Liver (tissue), 9 donors: ENCODE data around the gene CMPK1. TPM values are rescaled to one million over a fixed set of nuclear protein-coding genes. Genes with fewer than 3 reads are reported as not detected.

Experiments used
- DNase-seq: peaks from one replicate; pipeline ENCODE4 v3.0.0-alpha.2; 2017; ENCODE audit warnings: low spot score
- H3K27ac ChIP-seq, 2 donors: one replicate each; pipeline ENCODE4 v1.7.0; 2013; ENCODE audit warnings: inconsistent platforms in 2 of 2, low read length in 2 of 2, control low read depth in 1 of 2, low read depth in 1 of 2, mild to moderate bottlenecking in 1 of 2
- H3K27me3 ChIP-seq, 4 donors: one replicate each; pipeline versions ENCODE4 v1.6.1 to v1.7.0; 2013; ENCODE audit warnings: low read length in 3 of 4, inconsistent platforms in 1 of 4, mild to moderate bottlenecking in 1 of 4, moderate library complexity in 1 of 4; ENCODE audit not compliant: control insufficient read depth in 4 of 4, insufficient read depth in 4 of 4
- H3K36me3 ChIP-seq, 4 donors: one replicate each; pipeline versions ENCODE4 v1.6.1 to v1.7.0; 2013; ENCODE audit warnings: low read length in 3 of 4, mild to moderate bottlenecking in 3 of 4, low read depth in 1 of 4, moderate library complexity in 1 of 4; ENCODE audit not compliant: control insufficient read depth in 4 of 4, insufficient read depth in 3 of 4
- H3K4me1 ChIP-seq, 4 donors: one replicate each; pipeline versions ENCODE4 v1.6.1 to v1.7.0; 2013; ENCODE audit warnings: low read length in 3 of 4, mild to moderate bottlenecking in 3 of 4, moderate library complexity in 1 of 4; ENCODE audit not compliant: control insufficient read depth in 4 of 4, insufficient read depth in 4 of 4
- H3K4me3 ChIP-seq, 3 donors: one replicate each; pipeline versions ENCODE4 v1.6.1 to v1.7.0; 2013; ENCODE audit warnings: low read length in 3 of 3, control low read depth in 1 of 3, low read depth in 1 of 3, mild to moderate bottlenecking in 1 of 3
- H3K9ac ChIP-seq, 2 donors: one replicate each; pipeline ENCODE4 v1.7.0; 2013; ENCODE audit warnings: low read length in 2 of 2, mild to moderate bottlenecking in 2 of 2, moderate library complexity in 2 of 2, control low read depth in 1 of 2, low read depth in 1 of 2
- H3K9me3 ChIP-seq, 4 donors: one replicate each; pipeline versions ENCODE4 v1.6.1 to v1.7.0; 2013; ENCODE audit warnings: low read length in 3 of 4; ENCODE audit not compliant: control insufficient read depth in 4 of 4
- ATF3 ChIP-seq: IDR thresholded peaks from 2 replicates; pipeline ENCODE4 v1.6.1; 2016; ENCODE audit warnings: antibody characterized with exemption
- CTCF ChIP-seq: fragments of 150-350 bp; IDR thresholded peaks from 2 replicates; pipeline ENCODE4 v1.5.1; 2017; ENCODE audit warnings: improper control_type of control experiment, low read depth, low read length; ENCODE audit not compliant: missing input control
- FOXA2 ChIP-seq: IDR thresholded peaks from 2 replicates; pipeline ENCODE4 v1.6.1; 2016; ENCODE audit warnings: antibody characterized with exemption
- HNF4A ChIP-seq, 2 donors: conservative IDR thresholded peaks; 2 replicates each; pipeline ENCODE4 v1.6.1; 2016; ENCODE audit warnings: antibody characterized with exemption in 2 of 2, mild to moderate bottlenecking in 2 of 2
- HNF4G ChIP-seq: IDR thresholded peaks from 2 replicates; pipeline ENCODE4 v1.6.1; 2016; ENCODE audit warnings: antibody characterized with exemption
- JUND ChIP-seq, 2 donors: IDR thresholded peaks; 2 replicates each; pipeline ENCODE4 v1.6.1; 2016; ENCODE audit warnings: antibody characterized with exemption in 2 of 2
- RXRA ChIP-seq, 2 donors: IDR thresholded peaks; 2 replicates each; pipeline ENCODE4 v1.6.1; 2017 to 2018; ENCODE audit warnings: antibody characterized with exemption in 2 of 2, mild to moderate bottlenecking in 1 of 2
- SP1 ChIP-seq: IDR thresholded peaks from 2 replicates; pipeline ENCODE4 v1.6.1; 2018; ENCODE audit warnings: antibody characterized with exemption, mild to moderate bottlenecking
- TAF1 ChIP-seq: conservative IDR thresholded peaks from 2 replicates; pipeline ENCODE4 v1.6.1; 2016; ENCODE audit warnings: antibody characterized with exemption, mild to moderate bottlenecking
- YY1 ChIP-seq: IDR thresholded peaks from 2 replicates; pipeline ENCODE4 v1.6.1; 2016; ENCODE audit warnings: antibody characterized with exemption, mild to moderate bottlenecking
- WGBS: extraction: QIAGEN DNeasy Blood & Tissue Kit; methylation state at CpG from one replicate; pipeline ENCODE4 v1.1.7; 2013; 5-methylcytosine and 5-hydroxymethylcytosine counted together
- polyA plus RNA-seq, 2 donors: library from polyadenylated mRNA; stranded (reverse) in 1 of 2; unstranded in 1 of 2; fragments of 200-250 nt in 1 of 2; fragments of >200 nt in 1 of 2; fragmentation: Nextera tagmentation in 1 of 2; extraction: Ambion mirVana in 1 of 2; gene quantifications; one replicate each; pipeline versions ENCODE4 v1.2.1 to v1.2.3, GENCODE V29; 2013 to 2015
- total RNA-seq, 2 donors: library from RNA; depleted of rRNA; stranded (reverse); fragments of >200 nt; gene quantifications; one replicate each; pipeline ENCODE4 v1.2.3, GENCODE V29; 2014
- TF ChIP-seq, protein P1 (sequence below): IDR thresholded peaks from 2 replicates; pipeline ENCODE4 v1.6.1; 2016; ENCODE audit warnings: antibody characterized with exemption
- TF ChIP-seq, protein P2 (sequence below): IDR thresholded peaks from 2 replicates; pipeline ENCODE4 v1.6.1; 2016; ENCODE audit warnings: antibody characterized with exemption, mild to moderate bottlenecking
- TF ChIP-seq, protein P3 (sequence below): IDR thresholded peaks from 2 replicates; pipeline ENCODE4 v1.6.1; 2016; ENCODE audit warnings: antibody characterized with exemption
- donor health status: healthy.
- donor health status: healthy.
- donor health status: healthy.
- donor health status: healthy.
- donor health status: healthy.

Gene CMPK1
- total and polyA plus RNA-seq, 4 donors: 66.8 to 146 (median 87.0) TPM

GRCh38 chr1:47406966-47407365, 73.4 kb downstream of the CMPK1 start:
- Histone ChIP-seq H3K4me1 (no peaks in the 10 kb centered on the region), H3K27me3 (no peaks in the 10 kb centered on the region)

DNA sequence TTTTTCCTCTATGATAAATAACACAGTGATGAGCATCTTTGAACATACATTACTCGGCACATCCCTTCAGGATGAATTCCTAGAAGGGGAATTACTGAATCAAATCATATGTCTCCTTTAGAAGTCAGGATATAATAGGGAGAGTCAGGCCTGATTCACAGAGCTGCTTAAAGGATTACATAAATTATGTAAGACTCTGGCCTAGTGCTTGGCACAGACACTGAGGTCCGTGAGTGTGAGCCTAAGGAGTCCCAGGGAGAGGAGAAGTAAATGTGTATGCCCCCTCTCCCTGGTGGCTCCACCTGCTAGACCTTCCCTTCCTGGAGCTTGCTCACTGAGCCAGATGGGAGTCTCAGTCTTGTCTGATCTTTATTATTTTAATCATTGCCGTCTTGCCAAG, 73.9 kb downstream of the CMPK1 start:
- 87% methylated on average over 3 of the region's 3 CpGs for WGBS
- Histone ChIP-seq H3K27me3 (no peaks in the 10 kb centered on the region), H3K27ac (no peak overlapping the region), H3K4me3 (no peak overlapping the region), H3K36me3 (no peaks in the 10 kb centered on the region), H3K4me1 (no peaks in the 10 kb centered on the region), H3K9ac (no peak overlapping the region), H3K9me3 (no peaks in the 10 kb centered on the region)
- no peak for DNase-seq
- TF ChIP-seq, protein P1, sequence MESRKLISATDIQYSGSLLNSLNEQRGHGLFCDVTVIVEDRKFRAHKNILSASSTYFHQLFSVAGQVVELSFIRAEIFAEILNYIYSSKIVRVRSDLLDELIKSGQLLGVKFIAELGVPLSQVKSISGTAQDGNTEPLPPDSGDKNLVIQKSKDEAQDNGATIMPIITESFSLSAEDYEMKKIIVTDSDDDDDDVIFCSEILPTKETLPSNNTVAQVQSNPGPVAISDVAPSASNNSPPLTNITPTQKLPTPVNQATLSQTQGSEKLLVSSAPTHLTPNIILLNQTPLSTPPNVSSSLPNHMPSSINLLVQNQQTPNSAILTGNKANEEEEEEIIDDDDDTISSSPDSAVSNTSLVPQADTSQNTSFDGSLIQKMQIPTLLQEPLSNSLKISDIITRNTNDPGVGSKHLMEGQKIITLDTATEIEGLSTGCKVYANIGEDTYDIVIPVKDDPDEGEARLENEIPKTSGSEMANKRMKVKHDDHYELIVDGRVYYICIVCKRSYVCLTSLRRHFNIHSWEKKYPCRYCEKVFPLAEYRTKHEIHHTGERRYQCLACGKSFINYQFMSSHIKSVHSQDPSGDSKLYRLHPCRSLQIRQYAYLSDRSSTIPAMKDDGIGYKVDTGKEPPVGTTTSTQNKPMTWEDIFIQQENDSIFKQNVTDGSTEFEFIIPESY: no peak
- TF ChIP-seq CTCF (no peak), HNF4A (conservative IDR thresholded peaks at IDR 0.05) (no peak), YY1 (no peak), RXRA (IDR thresholded peaks at IDR 0.05) (no peak), TAF1 (no peak), JUND (IDR thresholded peaks at IDR 0.05) (no peak), HNF4G (no peak), FOXA2 (no peak), SP1 (no peak)
- TF ChIP-seq, protein P2, sequence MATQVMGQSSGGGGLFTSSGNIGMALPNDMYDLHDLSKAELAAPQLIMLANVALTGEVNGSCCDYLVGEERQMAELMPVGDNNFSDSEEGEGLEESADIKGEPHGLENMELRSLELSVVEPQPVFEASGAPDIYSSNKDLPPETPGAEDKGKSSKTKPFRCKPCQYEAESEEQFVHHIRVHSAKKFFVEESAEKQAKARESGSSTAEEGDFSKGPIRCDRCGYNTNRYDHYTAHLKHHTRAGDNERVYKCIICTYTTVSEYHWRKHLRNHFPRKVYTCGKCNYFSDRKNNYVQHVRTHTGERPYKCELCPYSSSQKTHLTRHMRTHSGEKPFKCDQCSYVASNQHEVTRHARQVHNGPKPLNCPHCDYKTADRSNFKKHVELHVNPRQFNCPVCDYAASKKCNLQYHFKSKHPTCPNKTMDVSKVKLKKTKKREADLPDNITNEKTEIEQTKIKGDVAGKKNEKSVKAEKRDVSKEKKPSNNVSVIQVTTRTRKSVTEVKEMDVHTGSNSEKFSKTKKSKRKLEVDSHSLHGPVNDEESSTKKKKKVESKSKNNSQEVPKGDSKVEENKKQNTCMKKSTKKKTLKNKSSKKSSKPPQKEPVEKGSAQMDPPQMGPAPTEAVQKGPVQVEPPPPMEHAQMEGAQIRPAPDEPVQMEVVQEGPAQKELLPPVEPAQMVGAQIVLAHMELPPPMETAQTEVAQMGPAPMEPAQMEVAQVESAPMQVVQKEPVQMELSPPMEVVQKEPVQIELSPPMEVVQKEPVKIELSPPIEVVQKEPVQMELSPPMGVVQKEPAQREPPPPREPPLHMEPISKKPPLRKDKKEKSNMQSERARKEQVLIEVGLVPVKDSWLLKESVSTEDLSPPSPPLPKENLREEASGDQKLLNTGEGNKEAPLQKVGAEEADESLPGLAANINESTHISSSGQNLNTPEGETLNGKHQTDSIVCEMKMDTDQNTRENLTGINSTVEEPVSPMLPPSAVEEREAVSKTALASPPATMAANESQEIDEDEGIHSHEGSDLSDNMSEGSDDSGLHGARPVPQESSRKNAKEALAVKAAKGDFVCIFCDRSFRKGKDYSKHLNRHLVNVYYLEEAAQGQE: no peak
- TF ChIP-seq, protein P3, sequence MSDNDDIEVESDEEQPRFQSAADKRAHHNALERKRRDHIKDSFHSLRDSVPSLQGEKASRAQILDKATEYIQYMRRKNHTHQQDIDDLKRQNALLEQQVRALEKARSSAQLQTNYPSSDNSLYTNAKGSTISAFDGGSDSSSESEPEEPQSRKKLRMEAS: no peak

More at GRCh38 chr1:47406966-47407365, 73.4 kb downstream of the CMPK1 start:
- WGBS: 94% methylated on average over 5 of the region's 5 CpGs
- no peak for TF ChIP-seq TAF1
- TF ChIP-seq, protein P1: no peak
- TF ChIP-seq CTCF: no peak
- TF ChIP-seq HNF4G: no peak
- no peak for TF ChIP-seq ATF3
- no peak for TF ChIP-seq FOXA2
- TF ChIP-seq, protein P3: no peak
- Histone ChIP-seq H3K9me3 (no peaks in the 10 kb centered on the region), H3K36me3 (no peaks in the 10 kb centered on the region), H3K4me3 (no peak overlapping the region), H3K27ac (no peak overlapping the region), H3K9ac (no peak overlapping the region)
- no peak for DNase-seq
